GM15510 (cell line): Measurements from ENCODE around the gene TMC4.

Source experiments
- POLR2A ChIP-seq: IDR thresholded peaks from 3 replicates; pipeline ENCODE4 v1.6.1; 2011; ENCODE audit warnings: borderline replicate concordance; ENCODE audit not compliant: insufficient read length; ENCODE audit errors: extremely low read depth

The TMC4 gene

GRCh38 chr19:54145541-54146158 is 27.3 kb downstream of the TMC4 start:
- no peak for TF ChIP-seq POLR2A

DNA sequence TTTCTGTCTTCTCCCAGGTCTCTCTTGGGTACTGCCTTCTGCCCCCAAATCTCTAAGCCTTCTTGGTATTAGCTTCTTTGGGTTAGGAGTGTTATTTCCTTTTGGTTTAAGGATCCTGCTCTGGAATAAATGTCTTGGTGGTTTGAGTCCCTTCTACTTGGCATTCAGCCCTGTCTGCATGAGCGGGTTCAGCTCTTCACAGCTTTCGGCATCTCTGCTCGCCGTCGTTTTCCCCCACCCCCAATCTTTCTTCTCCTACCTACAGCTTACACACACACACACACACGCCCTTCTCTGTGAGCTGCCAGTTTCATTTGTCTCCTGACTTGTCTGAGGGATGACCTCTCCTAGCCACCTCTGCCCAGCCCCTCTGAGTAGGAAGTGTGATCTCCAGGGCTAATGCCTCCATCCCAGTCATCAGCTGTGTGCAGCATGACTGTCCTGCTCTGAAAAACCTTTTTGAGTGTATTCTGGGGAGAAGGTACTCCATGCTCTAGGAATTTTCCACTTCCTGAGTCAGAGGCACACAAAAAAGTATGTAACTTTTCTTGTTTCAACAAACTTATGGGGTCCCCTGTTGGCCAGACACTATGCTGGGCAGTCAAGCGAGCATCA is 30.7 kb downstream of the TMC4 start:
- no peak for TF ChIP-seq POLR2A

DNA sequence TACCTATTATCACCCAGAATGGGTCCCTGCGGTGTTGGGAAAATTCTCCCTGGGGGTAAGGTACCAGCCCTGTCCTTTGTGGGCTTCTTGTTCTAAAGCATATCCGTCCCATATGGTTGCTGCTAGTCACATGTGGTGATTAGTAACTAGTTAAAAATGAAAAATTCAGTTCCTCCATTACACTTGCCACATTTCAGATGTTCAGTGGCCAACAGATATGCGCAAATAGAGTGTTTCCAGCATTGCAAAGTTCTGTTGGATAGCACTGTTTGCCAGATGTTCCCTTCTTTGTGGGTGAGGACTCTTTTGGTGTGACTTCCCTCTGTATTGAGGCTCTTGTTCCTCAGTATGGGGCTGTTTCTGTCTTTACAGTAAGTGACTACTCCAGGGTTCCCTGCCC is 31.6 kb downstream of the TMC4 start:
- no peak for TF ChIP-seq POLR2A

DNA sequence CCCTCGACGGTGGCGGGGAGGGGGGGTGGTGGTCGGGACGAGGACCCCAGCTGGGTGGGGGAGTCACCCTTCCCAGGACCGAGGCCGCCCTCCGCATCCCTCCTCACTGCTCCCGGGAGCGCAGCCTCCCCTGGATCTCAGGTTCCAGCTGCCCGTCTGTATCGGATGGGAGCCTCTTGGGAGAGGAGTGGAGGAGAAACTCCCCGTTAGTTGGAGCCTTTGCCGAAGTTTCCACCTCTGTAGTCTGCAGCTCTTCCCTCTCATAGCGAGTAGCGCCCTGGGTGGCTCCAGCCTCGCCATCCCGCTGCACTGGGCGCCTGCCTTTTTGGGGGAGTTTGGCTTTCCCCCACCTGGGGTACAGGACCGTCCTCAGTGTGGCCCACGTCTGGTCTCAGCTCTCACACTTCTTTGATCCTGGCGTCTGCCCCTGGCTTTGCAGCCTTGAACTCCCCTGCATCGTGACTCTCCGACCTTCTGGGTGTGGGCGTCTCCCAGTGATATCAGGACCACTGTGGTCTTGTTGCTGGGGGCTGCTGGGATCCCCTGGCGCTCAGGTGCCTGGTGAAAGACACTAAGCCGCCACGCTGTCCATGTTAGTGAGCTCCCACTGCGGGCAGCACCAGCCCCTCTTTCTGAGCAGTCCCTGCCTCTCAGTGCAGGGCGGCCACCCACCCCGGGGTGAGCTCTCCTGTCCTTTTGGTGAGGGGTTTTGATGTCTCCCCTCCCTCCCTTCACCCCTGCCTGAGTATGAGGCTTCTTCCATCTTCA is 34.3 kb downstream of the TMC4 start:
- no peak for TF ChIP-seq POLR2A

- TF ChIP-seq POLR2A, result peak; percentile 85
These were observed 35.1 kb downstream of the TMC4 start, which contains the start of gene CNOT3 for GRCh38 chr19:54137699-54138488. Gene CNOT3 (plus strand): TSS chr19:54137762. CDS start chr19:54142979, 5,217 bp downstream.

DNA sequence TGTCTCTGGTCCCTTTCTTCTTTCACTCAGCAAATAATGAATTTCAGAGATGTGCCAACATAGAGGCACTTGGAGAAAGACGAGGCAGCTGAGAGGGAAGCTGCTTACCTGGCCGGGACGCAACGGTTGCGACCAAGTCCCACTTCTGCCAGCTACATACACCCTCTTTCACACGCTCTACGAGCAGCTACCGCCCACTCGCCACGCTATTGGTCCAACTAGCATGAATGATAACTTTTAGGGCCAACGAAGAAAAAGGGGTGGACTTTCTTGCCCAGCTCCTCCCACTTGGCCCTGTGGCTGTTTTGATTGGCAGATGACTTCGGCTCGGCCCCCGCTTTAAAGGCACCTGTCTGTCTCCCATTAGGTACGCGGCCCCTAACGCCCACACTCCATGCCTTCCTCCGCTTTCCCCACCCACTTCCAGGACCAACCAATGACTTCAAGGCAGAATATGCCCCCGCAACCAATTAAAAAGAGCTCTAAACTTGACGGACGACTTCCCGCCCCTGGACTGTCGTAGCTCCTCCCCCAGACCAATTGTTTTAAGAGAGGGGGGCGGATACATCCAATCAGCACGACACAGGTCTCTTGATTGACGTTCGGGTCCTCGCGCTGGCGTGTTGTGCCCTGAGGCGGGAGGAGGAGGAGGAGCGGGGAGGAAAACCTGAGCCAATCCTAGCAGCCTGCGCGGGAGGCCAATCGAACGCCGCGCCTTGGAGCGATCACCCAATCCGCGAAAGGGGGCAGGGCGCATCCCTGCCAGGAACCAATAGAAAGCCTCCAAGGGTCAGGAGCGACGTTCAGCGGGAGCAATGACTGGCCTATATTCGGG is 35.9 kb downstream of the TMC4 start:
- peak; percentile 77 for TF ChIP-seq POLR2A

- no peak for TF ChIP-seq POLR2A
These were observed 36.7 kb downstream of the TMC4 start for GRCh38 chr19:54136086-54136863.

DNA sequence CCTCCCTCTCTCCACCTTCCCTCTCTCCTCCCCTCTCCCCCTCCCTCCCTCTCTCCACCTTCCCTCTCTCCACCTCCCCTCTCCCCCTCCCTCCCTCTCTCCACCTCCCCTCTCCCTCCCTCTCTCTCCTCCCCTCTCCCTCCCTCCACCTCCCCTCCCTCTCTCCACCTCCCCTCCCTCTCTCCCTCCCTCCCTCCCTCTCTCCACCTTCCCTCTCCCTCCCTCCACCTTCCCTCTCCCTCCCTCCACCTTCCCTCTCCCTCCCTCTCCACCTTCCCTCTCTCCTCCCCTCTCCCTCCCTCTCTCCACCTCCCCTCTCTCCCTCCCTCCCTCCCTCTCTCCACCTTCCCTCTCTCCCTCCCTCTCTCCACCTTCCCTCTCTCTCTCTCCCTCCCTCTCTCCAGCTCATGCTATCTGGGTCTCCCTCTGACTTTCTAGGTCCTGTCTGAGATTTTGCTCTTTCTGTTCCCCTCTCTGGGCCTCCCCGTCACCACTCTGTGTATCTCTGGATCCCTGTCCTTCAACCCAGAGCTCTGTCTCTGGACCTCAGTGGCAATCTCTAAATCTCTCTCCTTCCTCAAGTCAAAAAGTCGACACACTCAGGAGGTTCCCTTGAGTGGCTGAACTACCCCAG is 38.9 kb downstream of the TMC4 start:
- no peak for TF ChIP-seq POLR2A

DNA sequence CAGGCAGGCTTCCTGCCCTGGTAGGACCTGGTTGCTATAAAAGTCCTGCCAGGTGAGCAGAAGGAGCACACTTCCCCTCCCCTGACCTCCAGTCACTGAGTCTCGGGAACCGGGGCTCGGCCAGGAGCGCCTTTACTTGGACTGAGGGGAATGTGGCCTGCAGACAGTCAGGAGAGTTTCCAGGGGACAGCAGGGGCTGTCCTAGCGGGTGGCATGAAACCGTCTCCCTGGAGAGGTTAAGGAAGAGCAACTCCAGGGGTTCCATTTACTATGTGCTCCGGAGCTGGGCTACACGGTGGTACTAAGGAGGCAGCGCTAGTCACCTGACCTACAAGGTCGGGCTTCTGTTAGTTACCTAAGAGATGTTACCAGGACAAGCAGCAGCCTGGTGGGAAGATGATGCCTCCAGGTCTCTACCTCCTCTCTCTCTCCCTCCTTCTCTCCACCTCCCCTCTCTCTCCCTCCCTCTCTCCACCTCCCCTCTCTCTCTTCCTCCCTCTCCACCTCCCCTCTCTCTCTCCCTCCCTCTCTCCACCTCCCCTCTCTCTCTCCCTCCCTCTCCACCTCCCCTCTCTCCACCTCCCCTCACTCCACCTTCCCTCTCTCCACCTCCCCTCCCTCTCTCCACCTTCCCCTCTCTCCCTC is 39.5 kb downstream of the TMC4 start:
- TF ChIP-seq POLR2A, result no peak

GRCh38 chr19:54129617-54129996 is 43.4 kb downstream of the TMC4 start:
- TF ChIP-seq POLR2A, result no peak

GRCh38 chr19:54128796-54129616 is 44.0 kb downstream of the TMC4 start:
- TF ChIP-seq POLR2A, result no peak

- TF ChIP-seq POLR2A, result no peak
These were observed 44.6 kb downstream of the TMC4 start for GRCh38 chr19:54128441-54128725.
